A673 (cell line): ENCODE measurements around the gene FSTL5. TPM values are rescaled to one million over a fixed set of nuclear protein-coding genes. Genes with fewer than 3 reads are reported as not detected.

Source experiments
- BruUV-seq: library from RNA; stranded (reverse); fragments of 400-500 nt; replicated peaks from 2 replicates; lab custom pipeline; 2021; lab: Mats Ljungman, UMichigan
- CTCF ChIA-PET: fragments of 300-600 bp; sonication (Branson Sonifier 250); formaldehyde crosslinking; loops from one replicate; lab custom pipeline; 2022; ENCODE audit warnings: antibody characterized with exemption; lab: Charles Lee
- POLR2A ChIA-PET: fragments of 300-600 bp; sonication (Branson Sonifier 250); formaldehyde crosslinking; loops from one replicate; lab custom pipeline; 2022; ENCODE audit warnings: antibody characterized with exemption; ENCODE audit not compliant: low non-redundant PET; lab: Charles Lee
- DNase-seq: peaks from one replicate; pipeline ENCODE4 v3.0.0-alpha.2; 2015; ENCODE audit warnings: low spot score
- H3K27ac ChIP-seq: fragments of 200-600 bp; sonication (generic); 2 replicates; pipeline ENCODE4 v1.5.1; 2016; ENCODE audit warnings: mixed run types, low read depth, mild to moderate bottlenecking, mixed read lengths, antibody characterized with exemption, low read length; ENCODE audit not compliant: poor library complexity, severe bottlenecking
- H3K27me3 ChIP-seq: fragments of 200-600 bp; sonication (generic); replicated peaks from 2 replicates; pipeline ENCODE4 v1.6.1; 2017; ENCODE audit warnings: mixed run types, low read depth, mild to moderate bottlenecking, mixed read lengths, antibody characterized with exemption, low read length; ENCODE audit not compliant: insufficient read depth, poor library complexity
- H3K36me3 ChIP-seq: fragments of 200-600 bp; sonication (generic); 2 replicates; pipeline ENCODE4 v1.6.1; 2016; ENCODE audit warnings: mixed run types, mild to moderate bottlenecking, mixed read lengths, antibody characterized with exemption, low read length; ENCODE audit not compliant: insufficient read depth, poor library complexity, severe bottlenecking
- H3K4me1 ChIP-seq: fragments of 200-600 bp; sonication (generic); 2 replicates; pipeline ENCODE4 v1.6.1; 2017; ENCODE audit warnings: mixed run types, mild to moderate bottlenecking, mixed read lengths, antibody characterized with exemption, low read length; ENCODE audit not compliant: insufficient read depth, poor library complexity, severe bottlenecking
- H3K4me3 ChIP-seq: fragments of 200-600 bp; sonication (generic); 2 replicates; pipeline ENCODE4 v1.5.1; 2016; ENCODE audit warnings: low read depth, mixed run types, mild to moderate bottlenecking, mixed read lengths, low read length; ENCODE audit not compliant: poor library complexity, severe bottlenecking
- H3K9me3 ChIP-seq: fragments of 200-600 bp; sonication (generic); 2 replicates; pipeline ENCODE4 v1.6.1; 2016; ENCODE audit warnings: mixed run types, low read depth, mild to moderate bottlenecking, mixed read lengths, antibody characterized with exemption, low read length; ENCODE audit not compliant: poor library complexity, severe bottlenecking
- EZH2 ChIP-seq: fragments of 200-600 bp; sonication (generic); IDR thresholded peaks from 2 replicates; pipeline ENCODE4 v1.6.1; 2017; ENCODE audit warnings: borderline replicate concordance, low read depth, mild to moderate bottlenecking, mixed read lengths, antibody characterized with exemption, low read length; ENCODE audit not compliant: poor library complexity, severe bottlenecking
- intact Hi-C: fragments of 100-400 bp; cut with micrococcal nuclease; formaldehyde crosslinking; loops from one replicate; pipeline ENCODE4 v1.10.0; 2022; ENCODE audit not compliant: unreplicated experiment
- total RNA-seq: library from RNA; stranded (reverse); gene quantifications from 2 replicates; pipeline ENCODE4 v1.2.3, GENCODE V29; 2021
- TF ChIP-seq, protein P1 (sequence below): fragments of 300-800, 200-600 bp; sonication (generic); conservative IDR thresholded peaks from 2 replicates; pipeline ENCODE4 v1.5.1; 2017; ENCODE audit warnings: low read depth, mild to moderate bottlenecking, antibody characterized with exemption, low read length, moderate library complexity, mixed read lengths

FSTL5 gene
- total RNA-seq, 1 experiment from 2014 or later, result 0.15 TPM

DNA sequence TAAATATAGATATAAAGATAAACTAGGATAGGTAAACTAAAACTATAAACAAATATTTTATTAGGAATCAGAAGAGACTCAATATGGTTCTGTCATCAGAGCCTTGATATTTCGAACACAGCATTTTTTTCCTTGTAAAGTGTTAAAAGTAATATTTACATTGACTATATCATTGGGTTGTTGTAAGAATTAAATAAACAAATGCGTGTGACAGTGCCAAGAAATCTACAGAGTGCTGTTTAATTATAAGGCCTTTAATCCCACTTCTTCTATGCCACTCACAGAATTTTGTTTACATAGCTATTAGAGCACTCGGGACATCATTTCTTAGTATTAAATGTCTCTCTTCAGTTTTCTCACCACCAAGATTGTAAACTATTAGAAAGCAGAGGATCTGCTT, 807.4 kb downstream of the FSTL5 start:
- no peaks in the 10 kb centered on the region for H3K9me3 ChIP-seq
- CTCF ChIA-PET, result no interaction called here
- H3K4me1 ChIP-seq, result no peaks in the 10 kb centered on the region
- POLR2A ChIA-PET, result no interaction called here
- H3K36me3 ChIP-seq, result no peaks in the 10 kb centered on the region
- no peaks in the 10 kb centered on the region for H3K27me3 ChIP-seq
- no peak for DNase-seq
- TF ChIP-seq, protein P1, sequence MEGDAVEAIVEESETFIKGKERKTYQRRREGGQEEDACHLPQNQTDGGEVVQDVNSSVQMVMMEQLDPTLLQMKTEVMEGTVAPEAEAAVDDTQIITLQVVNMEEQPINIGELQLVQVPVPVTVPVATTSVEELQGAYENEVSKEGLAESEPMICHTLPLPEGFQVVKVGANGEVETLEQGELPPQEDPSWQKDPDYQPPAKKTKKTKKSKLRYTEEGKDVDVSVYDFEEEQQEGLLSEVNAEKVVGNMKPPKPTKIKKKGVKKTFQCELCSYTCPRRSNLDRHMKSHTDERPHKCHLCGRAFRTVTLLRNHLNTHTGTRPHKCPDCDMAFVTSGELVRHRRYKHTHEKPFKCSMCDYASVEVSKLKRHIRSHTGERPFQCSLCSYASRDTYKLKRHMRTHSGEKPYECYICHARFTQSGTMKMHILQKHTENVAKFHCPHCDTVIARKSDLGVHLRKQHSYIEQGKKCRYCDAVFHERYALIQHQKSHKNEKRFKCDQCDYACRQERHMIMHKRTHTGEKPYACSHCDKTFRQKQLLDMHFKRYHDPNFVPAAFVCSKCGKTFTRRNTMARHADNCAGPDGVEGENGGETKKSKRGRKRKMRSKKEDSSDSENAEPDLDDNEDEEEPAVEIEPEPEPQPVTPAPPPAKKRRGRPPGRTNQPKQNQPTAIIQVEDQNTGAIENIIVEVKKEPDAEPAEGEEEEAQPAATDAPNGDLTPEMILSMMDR, result no peak
- TF ChIP-seq EZH2, result no peak
- intact Hi-C loops, result no loop called here
- no peak overlapping the region for H3K27ac ChIP-seq
- BruUV-seq, result no TSS peak
- H3K4me3 ChIP-seq, result no peak overlapping the region

DNA sequence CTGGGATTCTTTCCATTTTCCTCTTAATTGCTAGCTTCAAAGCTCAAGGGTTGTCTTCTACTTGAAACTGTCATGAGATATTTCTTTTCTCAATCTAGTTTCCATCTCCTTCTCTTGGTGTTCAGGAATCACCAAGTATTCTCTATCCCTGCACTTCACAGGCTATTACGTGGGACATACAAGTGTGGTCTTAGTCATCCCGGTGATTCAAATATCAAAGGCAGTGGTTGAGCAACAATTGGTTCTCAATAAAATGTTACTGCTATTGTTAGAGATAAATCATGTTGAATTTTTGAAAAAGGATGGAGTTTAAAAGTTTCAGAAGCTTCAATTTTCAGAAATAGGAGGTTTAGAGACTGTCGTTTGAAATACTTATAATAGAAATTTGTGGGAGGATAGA, 812.9 kb downstream of the FSTL5 start:
- POLR2A ChIA-PET, result no interaction called here
- intact Hi-C loops, result no loop called here
- CTCF ChIA-PET, result no interaction called here
- H3K4me1 ChIP-seq, result no peaks in the 10 kb centered on the region
- no peaks in the 10 kb centered on the region for H3K36me3 ChIP-seq
- DNase-seq, result no peak
- no TSS peak for BruUV-seq
- H3K9me3 ChIP-seq, result no peaks in the 10 kb centered on the region
- no peak overlapping the region for H3K27ac ChIP-seq
- TF ChIP-seq EZH2, result no peak
- TF ChIP-seq, protein P1, result no peak
- H3K27me3 ChIP-seq, result no peaks in the 10 kb centered on the region
- H3K4me3 ChIP-seq, result no peak overlapping the region

DNA sequence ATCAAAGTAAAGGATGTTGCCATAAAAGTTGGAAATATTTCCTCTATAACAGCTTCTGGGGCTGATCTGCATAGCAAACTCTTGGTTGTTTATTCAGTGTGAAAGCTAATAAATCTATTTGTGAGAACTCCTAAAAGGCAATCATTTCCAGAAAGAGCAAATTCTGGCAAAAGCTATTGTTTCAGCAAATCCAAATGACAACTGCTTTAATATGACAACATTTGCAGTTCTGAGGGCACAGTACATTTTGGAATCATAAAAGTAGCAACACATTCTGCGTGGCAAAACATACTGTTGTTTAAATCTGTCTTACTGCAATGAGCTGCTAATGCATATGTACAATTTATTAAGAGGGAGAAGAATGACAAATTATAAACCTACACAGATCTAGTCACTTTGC, 818.1 kb downstream of the FSTL5 start:
- Histone ChIP-seq H3K27me3 (no peaks in the 10 kb centered on the region), H3K27ac (no peak overlapping the region), H3K4me3 (no peak overlapping the region), H3K36me3 (no peaks in the 10 kb centered on the region), H3K4me1 (no peaks in the 10 kb centered on the region), H3K9me3 (no peaks in the 10 kb centered on the region)
- no TSS peak for BruUV-seq
- TF ChIP-seq, protein P1, result no peak
- no peak for TF ChIP-seq EZH2
- CTCF ChIA-PET, result no interaction called here
- DNase-seq, result no peak
- intact Hi-C loops, result no loop called here
- POLR2A ChIA-PET, result no interaction called here
